ENCODE results near the gene OTOP3. TPM values are rescaled to one million over a fixed set of nuclear protein-coding genes. Genes with fewer than 3 reads are reported as not detected.

Gene OTOP3
- total RNA-seq, 1 experiment from 2014 or later, result not detected

- no peak for DNase-seq (ENCODE audit: low spot score)
- in situ Hi-C loops (cut with HindIII; ENCODE audit: low sequenced_read_pairs), result no loop called here
Observed at GRCh38 chr17:74937064-74938051, 1.7 kb downstream of the OTOP3 start.

- DNase-seq (ENCODE audit: low spot score), result no peak
- in situ Hi-C loops (cut with HindIII; ENCODE audit: low sequenced_read_pairs), result no loop called here
Observed at GRCh38 chr17:74938194-74938950, 2.7 kb downstream of the OTOP3 start.

GRCh38 chr17:74939534-74939933 is 3.8 kb downstream of the OTOP3 start:
- in situ Hi-C loops (cut with HindIII; ENCODE audit: low sequenced_read_pairs), result no loop called here
- no peak for DNase-seq (ENCODE audit: low spot score)

GRCh38 chr17:74941128-74941725 is 5.5 kb downstream of the OTOP3 start:
- in situ Hi-C loops (cut with HindIII; ENCODE audit: low sequenced_read_pairs), result no loop called here
- DNase-seq (ENCODE audit: low spot score), result no peak

GRCh38 chr17:74943808-74944522 is 8.3 kb downstream of the OTOP3 start:
- DNase-seq (ENCODE audit: low spot score), result no peak
- in situ Hi-C loops (cut with HindIII; ENCODE audit: low sequenced_read_pairs), result no loop called here

- no peak for DNase-seq (ENCODE audit: low spot score)
- in situ Hi-C loops (cut with HindIII; ENCODE audit: low sequenced_read_pairs), result no loop called here
Observed at GRCh38 chr17:74945543-74945942, 9.8 kb downstream of the OTOP3 start.

- in situ Hi-C loops (cut with HindIII; ENCODE audit: low sequenced_read_pairs), result no loop called here
Observed at GRCh38 chr17:74946641-74947040, 10.9 kb downstream of the OTOP3 start.

GRCh38 chr17:74947041-74947754 is 11.5 kb downstream of the OTOP3 start:
- in situ Hi-C loops (cut with HindIII; ENCODE audit: low sequenced_read_pairs), result no loop called here
- DNase-seq (ENCODE audit: low spot score), result no peak

More at GRCh38 chr17:74946641-74947040, 10.9 kb downstream of the OTOP3 start:
- DNase-seq (ENCODE audit: low spot score), result no peak

- in situ Hi-C loops (cut with HindIII; ENCODE audit: low sequenced_read_pairs), result loop anchor here (10.0 kb wide), 1 partner anchor 145 kb away; no protein-coding TSS in a partner anchor
- peak; percentile 49 for DNase-seq (ENCODE audit: low spot score)
Observed at GRCh38 chr17:74949455-74950115, 13.9 kb downstream of the OTOP3 start.

- in situ Hi-C loops (cut with HindIII; ENCODE audit: low sequenced_read_pairs), result loop anchor here (10.0 kb wide), 1 partner anchor 145 kb away; no protein-coding TSS in a partner anchor
Observed at GRCh38 chr17:74950207-74950606, 14.5 kb downstream of the OTOP3 start.

GRCh38 chr17:74951065-74951464 is 15.4 kb downstream of the OTOP3 start:
- no peak for DNase-seq (ENCODE audit: low spot score)
- in situ Hi-C loops (cut with HindIII; ENCODE audit: low sequenced_read_pairs), result loop anchor here (10.0 kb wide), 1 partner anchor 146 kb away; no protein-coding TSS in a partner anchor

More at GRCh38 chr17:74950207-74950606, 14.5 kb downstream of the OTOP3 start:
- no peak for DNase-seq (ENCODE audit: low spot score)

GRCh38 chr17:74951680-74952421 is 16.2 kb downstream of the OTOP3 start:
- no peak for DNase-seq (ENCODE audit: low spot score)
- in situ Hi-C loops (cut with HindIII; ENCODE audit: low sequenced_read_pairs), result loop anchor here (10.0 kb wide), 1 partner anchor 147 kb away; no protein-coding TSS in a partner anchor

GRCh38 chr17:74952431-74953133 is 16.9 kb downstream of the OTOP3 start:
- in situ Hi-C loops (cut with HindIII; ENCODE audit: low sequenced_read_pairs), result loop anchor here (10.0 kb wide), 1 partner anchor 148 kb away; no protein-coding TSS in a partner anchor
- peak; percentile 26 for DNase-seq (ENCODE audit: low spot score)

GRCh38 chr17:74953134-74953687 is 17.5 kb downstream of the OTOP3 start:
- in situ Hi-C loops (cut with HindIII; ENCODE audit: low sequenced_read_pairs), result loop anchor here (10.0 kb wide), 1 partner anchor 148 kb away; no protein-coding TSS in a partner anchor
- DNase-seq (ENCODE audit: low spot score), result no peak

- no peak for DNase-seq (ENCODE audit: low spot score)
- in situ Hi-C loops (cut with HindIII; ENCODE audit: low sequenced_read_pairs), result loop anchor here (10.0 kb wide), 1 partner anchor 149 kb away; no protein-coding TSS in a partner anchor
Observed at GRCh38 chr17:74954115-74954514, 18.4 kb downstream of the OTOP3 start.

Measured in G401 (cell line).